Measurements from ENCODE around the gene NHS.

- TF ChIP-seq CTCF (IDR thresholded peaks at IDR 0.05): no peak
- TF ChIP-seq POLR2A (IDR thresholded peaks at IDR 0.05): no peak
Measured at GRCh38 chrX:17525266-17525665, 150.3 kb downstream of the NHS start.

All from vagina (tissue), 2 donors.